ENCODE results near the gene TUBGCP5.
"Not testable (repeated sequence)": the region's sequence is repeated elsewhere in the genome, so short reads cannot be mapped to it uniquely, and the experiment has no call there.

DNA sequence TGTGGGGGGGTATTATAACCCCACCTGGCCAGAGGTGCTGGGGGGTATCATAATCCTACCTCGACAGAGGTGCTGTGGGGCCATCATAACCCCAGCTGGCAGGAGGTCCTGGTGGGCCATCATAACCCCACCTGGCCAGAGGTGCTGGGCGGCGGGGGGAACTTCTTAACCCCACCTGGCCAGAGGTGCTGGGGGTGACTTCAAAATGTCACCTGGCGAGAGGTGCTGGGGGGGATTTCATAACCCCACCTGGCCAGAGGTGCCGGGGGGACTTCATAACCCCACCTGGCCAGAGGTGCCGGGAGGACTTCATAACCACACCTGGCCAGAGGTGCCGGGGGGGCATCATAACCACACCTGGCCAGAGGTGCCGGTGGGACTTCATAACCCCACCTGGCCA, 2.4 kb upstream of the TUBGCP5 start:
- TF ChIP-seq EZH2phosphoT487 (IDR thresholded peaks at IDR 0.05; ENCODE audit: borderline replicate concordance, low read length): not testable (repeated sequence)
- TF ChIP-seq, protein P1, sequence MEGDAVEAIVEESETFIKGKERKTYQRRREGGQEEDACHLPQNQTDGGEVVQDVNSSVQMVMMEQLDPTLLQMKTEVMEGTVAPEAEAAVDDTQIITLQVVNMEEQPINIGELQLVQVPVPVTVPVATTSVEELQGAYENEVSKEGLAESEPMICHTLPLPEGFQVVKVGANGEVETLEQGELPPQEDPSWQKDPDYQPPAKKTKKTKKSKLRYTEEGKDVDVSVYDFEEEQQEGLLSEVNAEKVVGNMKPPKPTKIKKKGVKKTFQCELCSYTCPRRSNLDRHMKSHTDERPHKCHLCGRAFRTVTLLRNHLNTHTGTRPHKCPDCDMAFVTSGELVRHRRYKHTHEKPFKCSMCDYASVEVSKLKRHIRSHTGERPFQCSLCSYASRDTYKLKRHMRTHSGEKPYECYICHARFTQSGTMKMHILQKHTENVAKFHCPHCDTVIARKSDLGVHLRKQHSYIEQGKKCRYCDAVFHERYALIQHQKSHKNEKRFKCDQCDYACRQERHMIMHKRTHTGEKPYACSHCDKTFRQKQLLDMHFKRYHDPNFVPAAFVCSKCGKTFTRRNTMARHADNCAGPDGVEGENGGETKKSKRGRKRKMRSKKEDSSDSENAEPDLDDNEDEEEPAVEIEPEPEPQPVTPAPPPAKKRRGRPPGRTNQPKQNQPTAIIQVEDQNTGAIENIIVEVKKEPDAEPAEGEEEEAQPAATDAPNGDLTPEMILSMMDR (IDR thresholded peaks at IDR 0.05; ENCODE audit: low read depth, low read length, poor library complexity, severe bottlenecking): not testable (repeated sequence)

Measured in DOHH2 (cell line).